Tibial artery (tissue), 4 donors: Measurements from ENCODE around the gene STMN3.
A peak's percentile ranks its signal among the peaks of the same experiment; 100 is the strongest.

Experiments
- DNase-seq, 2 donors: peaks; one replicate each; pipeline ENCODE4 v3.0.0-alpha.2; 2019
- H3K27ac ChIP-seq, 2 donors: fragments of 200-600 bp; sonication (generic) in 1 of 2; 1 replicate in 1 of 2; 2 replicates in 1 of 2; pipeline ENCODE4 v1.5.1; 2018 to 2019; ENCODE audit warnings: mild to moderate bottlenecking in 1 of 2
- H3K27me3 ChIP-seq, 2 donors: fragments of 200-600 bp; sonication (generic) in 1 of 2; one replicate each; pipeline versions ENCODE4 v1.5.1 to v1.6.0; 2016 to 2019
- H3K36me3 ChIP-seq, 3 donors: fragments of 200-600 bp; sonication (generic) in 2 of 3; one replicate each; pipeline ENCODE4 v1.5.1; 2016 to 2019; ENCODE audit warnings: mild to moderate bottlenecking in 2 of 3
- H3K4me1 ChIP-seq, 4 donors: fragments of 200-600 bp; sonication (generic) in 2 of 4; 1 replicate in 3 of 4; 2 replicates in 1 of 4; pipeline ENCODE4 v1.5.1; 2016 to 2019
- H3K4me3 ChIP-seq, 2 donors: fragments of 200-600 bp; sonication (generic) in 1 of 2; 1 replicate in 1 of 2; 2 replicates in 1 of 2; pipeline ENCODE4 v1.5.1; 2018 to 2019; ENCODE audit warnings: mild to moderate bottlenecking in 2 of 2
- H3K9me3 ChIP-seq, 3 donors: fragments of 200-600 bp; sonication (generic) in 1 of 3; one replicate each; pipeline ENCODE4 v1.5.1; 2016 to 2019
- CTCF ChIP-seq, 2 experiments: fragments of 200-600 bp in 1 of 2; fragments of 450-650 bp in 1 of 2; IDR thresholded peaks; one replicate each; pipeline ENCODE4 v1.5.1; 2017 to 2019; ENCODE audit warnings: antibody characterized with exemption in 2 of 2, mild to moderate bottlenecking in 1 of 2, moderate library complexity in 1 of 2
- intact Hi-C: fragments of 100-400 bp; cut with DNase I; formaldehyde crosslinking; loops from one replicate; pipeline ENCODE4 v1.15.0; 2023; ENCODE audit warnings: low total_unique reads

Gene STMN3

GRCh38 chr20:63628246-63628975, 24.8 kb downstream of the STMN3 start:
- H3K4me3 ChIP-seq, result peak overlapping the region; percentile 74 to 75
- peak in 1 of 2 donors; percentile 78 for DNase-seq
- H3K36me3 ChIP-seq, result no peaks in the 10 kb centered on the region
- TF ChIP-seq CTCF (IDR thresholded peaks at IDR 0.05), result no peak
- H3K4me1 ChIP-seq, result peaks cover 0 to 27% (median 20%) of the 10 kb centered on the region in 4 donors
- intact Hi-C loops, result loop anchor here (5.0 to 10.0 kb wide), 3 partner anchors 79 to 236 kb away; partner anchors contain the start of genes ABHD16B, ARFRP1, TPD52L2 and ZGPAT
- H3K27me3 ChIP-seq, result no peaks in the 10 kb centered on the region
- H3K27ac ChIP-seq, result peak overlapping the region; percentile 93 to 97
- H3K9me3 ChIP-seq, result no peaks in the 10 kb centered on the region

- DNase-seq, result no peak
- intact Hi-C loops, result loop anchor here (5.0 to 10.0 kb wide), 3 partner anchors 80 to 237 kb away; partner anchors contain the start of genes ABHD16B, ARFRP1, TPD52L2 and ZGPAT
- no peak for TF ChIP-seq CTCF (IDR thresholded peaks at IDR 0.05)
Measured at GRCh38 chr20:63627751-63628245, 25.4 kb downstream of the STMN3 start.

GRCh38 chr20:63627129-63627750, 26.0 kb downstream of the STMN3 start:
- H3K4me1 ChIP-seq, result peaks cover 0 to 27% (median 20%) of the 10 kb centered on the region in 4 donors
- intact Hi-C loops, result loop anchor here (5.0 to 10.0 kb wide), 3 partner anchors 80 to 238 kb away; partner anchors contain the start of genes ABHD16B, ARFRP1, TPD52L2 and ZGPAT
- H3K36me3 ChIP-seq, result no peaks in the 10 kb centered on the region

More at GRCh38 chr20:63627751-63628245, 25.4 kb downstream of the STMN3 start:
- peak overlapping the region; percentile 93 to 97 for H3K27ac ChIP-seq
- no peaks in the 10 kb centered on the region for H3K27me3 ChIP-seq
- peaks cover 0 to 27% (median 20%) of the 10 kb centered on the region in 4 donors for H3K4me1 ChIP-seq
- H3K4me3 ChIP-seq, result peak overlapping the region; percentile 74 to 75
- no peaks in the 10 kb centered on the region for H3K9me3 ChIP-seq
- no peaks in the 10 kb centered on the region for H3K36me3 ChIP-seq

GRCh38 chr20:63626424-63627128, 26.6 kb downstream of the STMN3 start, which contains the start of gene GMEB2:
Gene GMEB2 (minus strand): TSS chr20:63627101. CDS start chr20:63619397, 7,704 bp downstream.
- Histone ChIP-seq H3K27ac (peak within 1 kb of the TSS; percentile 93 to 97), H3K27me3 (no peaks in the 10 kb centered on the region), H3K36me3 (no peaks in the 10 kb centered on the region), H3K9me3 (no peaks in the 10 kb centered on the region), H3K4me3 (peak within 1 kb of the TSS; percentile 74 to 75), H3K4me1 (peaks cover 0 to 27% (median 20%) of the 10 kb centered on the region in 4 donors)
- intact Hi-C loops, result loop anchor here (5.0 to 10.0 kb wide), 3 partner anchors 81 to 238 kb away; partner anchors contain the start of genes ABHD16B, ARFRP1, TPD52L2 and ZGPAT
- no peak for TF ChIP-seq CTCF (IDR thresholded peaks at IDR 0.05)
- DNase-seq, result peak in 1 of 2 donors; percentile 86

More at GRCh38 chr20:63627129-63627750, 26.0 kb downstream of the STMN3 start:
- DNase-seq, result peak; percentile 92 to 96
- peak overlapping the region; percentile 93 to 97 for H3K27ac ChIP-seq
- H3K27me3 ChIP-seq, result no peaks in the 10 kb centered on the region
- no peak for TF ChIP-seq CTCF (IDR thresholded peaks at IDR 0.05)
- no peaks in the 10 kb centered on the region for H3K9me3 ChIP-seq
- H3K4me3 ChIP-seq, result peak overlapping the region; percentile 74 to 75
